ENCODE data around the gene ENOX2.
A peak's percentile ranks its signal among the peaks of the same experiment; 100 is the strongest.

Gene ENOX2

GRCh38 chrX:130699618-130700017 lies 203.4 kb downstream of the ENOX2 start:
- DNase-seq (ENCODE audit: low spot score), result no peak

GRCh38 chrX:130696542-130696941 lies 206.5 kb downstream of the ENOX2 start:
- no peak for DNase-seq (ENCODE audit: low spot score)

GRCh38 chrX:130695931-130696330 lies 207.1 kb downstream of the ENOX2 start:
- no peak for DNase-seq (ENCODE audit: low spot score)

GRCh38 chrX:130694983-130695382 lies 208.0 kb downstream of the ENOX2 start:
- DNase-seq (ENCODE audit: low spot score), result no peak

- DNase-seq (ENCODE audit: low spot score), result no peak
Observed at GRCh38 chrX:130691576-130691975, 211.4 kb downstream of the ENOX2 start.

- no peak for DNase-seq (ENCODE audit: low spot score)
Observed at GRCh38 chrX:130688360-130688759, 214.6 kb downstream of the ENOX2 start.

- peak; percentile 4 for DNase-seq (ENCODE audit: low spot score)
Observed at GRCh38 chrX:130682990-130683389, 220.0 kb downstream of the ENOX2 start.

- no peak for DNase-seq (ENCODE audit: low spot score)
Observed at GRCh38 chrX:130680164-130681035, 222.6 kb downstream of the ENOX2 start.

- no peak for DNase-seq (ENCODE audit: low spot score)
Observed at GRCh38 chrX:130676861-130677260, 226.1 kb downstream of the ENOX2 start.

- no peak for DNase-seq (ENCODE audit: low spot score)
Observed at GRCh38 chrX:130672214-130672613, 230.8 kb downstream of the ENOX2 start.

- DNase-seq (ENCODE audit: low spot score), result peak; percentile 14
Observed at GRCh38 chrX:130669233-130669632, 233.8 kb downstream of the ENOX2 start.

- no peak for DNase-seq (ENCODE audit: low spot score)
Observed at GRCh38 chrX:130665263-130665662, 237.7 kb downstream of the ENOX2 start.

- no peak for DNase-seq (ENCODE audit: low spot score)
Observed at GRCh38 chrX:130658310-130658709, 244.7 kb downstream of the ENOX2 start.

- no peak for DNase-seq (ENCODE audit: low spot score)
Observed at GRCh38 chrX:130654409-130654950, 248.5 kb downstream of the ENOX2 start.

GRCh38 chrX:130652824-130653578 lies 250.0 kb downstream of the ENOX2 start:
- no peak for DNase-seq (ENCODE audit: low spot score)

GRCh38 chrX:130649738-130650137 lies 253.3 kb downstream of the ENOX2 start:
- no peak for DNase-seq (ENCODE audit: low spot score)

GRCh38 chrX:130647468-130647867 lies 255.5 kb downstream of the ENOX2 start:
- no peak for DNase-seq (ENCODE audit: low spot score)

- DNase-seq (ENCODE audit: low spot score), result no peak
Observed at GRCh38 chrX:130645955-130646583, 256.9 kb downstream of the ENOX2 start.

- peak; percentile 13 for DNase-seq (ENCODE audit: low spot score)
Observed at GRCh38 chrX:130637591-130637990, 265.4 kb downstream of the ENOX2 start.

GRCh38 chrX:130636277-130636676 lies 266.7 kb downstream of the ENOX2 start:
- no peak for DNase-seq (ENCODE audit: low spot score)

GRCh38 chrX:130631011-130631410 lies 272.0 kb downstream of the ENOX2 start:
- no peak for DNase-seq (ENCODE audit: low spot score)

GRCh38 chrX:130628516-130628915 lies 274.5 kb downstream of the ENOX2 start:
- no peak for DNase-seq (ENCODE audit: low spot score)

All from AG08396 (cell line).